Neural crest cell (in vitro differentiated cells): ENCODE results near the gene SQOR. TPM values are rescaled to one million over a fixed set of nuclear protein-coding genes. Genes with fewer than 3 reads are reported as not detected.

Source experiments
- DNase-seq: peaks from one replicate; pipeline ENCODE4 v3.0.0; 2021; ENCODE audit warnings: low read depth, mixed read lengths, low spot score
- H3K27ac Mint-ChIP-seq: one replicate; pipeline ENCODE4 v1.8.0; 2021; ENCODE audit warnings: mild to moderate bottlenecking, mixed read lengths; ENCODE audit not compliant: unreplicated experiment
- H3K27me3 Mint-ChIP-seq: 2 replicates; pipeline ENCODE4 v1.8.0; 2021; ENCODE audit warnings: low read depth, mild to moderate bottlenecking, mixed read lengths
- H3K36me3 Mint-ChIP-seq: 2 replicates; pipeline ENCODE4 v1.8.0; 2021; ENCODE audit warnings: low read depth, mild to moderate bottlenecking, mixed read lengths
- H3K4me1 Mint-ChIP-seq: 2 replicates; pipeline ENCODE4 v1.8.0; 2021; ENCODE audit warnings: mixed read lengths
- H3K4me3 Mint-ChIP-seq: one replicate; pipeline ENCODE4 v1.8.0; 2021; ENCODE audit warnings: mild to moderate bottlenecking, mixed read lengths
- H3K9me3 Mint-ChIP-seq: 2 replicates; pipeline ENCODE4 v1.8.0; 2021; ENCODE audit warnings: mixed read lengths
- CTCF ChIP-seq: fragments of 200-600 bp; sonication (generic); conservative IDR thresholded peaks from 2 replicates; pipeline ENCODE4 v1.5.0; 2021; ENCODE audit warnings: antibody characterized with exemption, mild to moderate bottlenecking
- long read RNA-seq: library from polyadenylated mRNA; unstranded; transcript quantifications from one replicate; pipeline ENCODE4 v2.0.0, GENCODE V29; 2020
- total RNA-seq: library from RNA; stranded (reverse); gene quantifications from 2 replicates; pipeline ENCODE4 v1.2.1, GENCODE V29; 2021

Gene SQOR
- 0.43 TPM in 1 of 2 replicates, not detected in the other for total RNA-seq
- long read RNA-seq, partial matches to known transcripts: 0 of 2 reads
- long read RNA-seq, other reads (novel, unspliced or antisense): 1 of 2 reads

- Mint-ChIP-seq H3K27ac (no peak within 1 kb of the TSS), H3K9me3 (no peaks in the 10 kb centered on the region), H3K27me3 (peaks cover 63% of the 10 kb centered on the region), H3K36me3 (no peaks in the 10 kb centered on the region), H3K4me1 (peaks cover 6% of the 10 kb centered on the region), H3K4me3 (peak within 1 kb of the TSS; percentile 82)
- TF ChIP-seq CTCF: no peak
- peak; percentile 38 for DNase-seq
These were observed at the start of gene SQOR for GRCh38 chr15:45634432-45635190. Gene SQOR (plus strand): TSS chr15:45635029. CDS start chr15:45658924, 23,895 bp downstream.

GRCh38 chr15:45585069-45585791, 49.6 kb upstream of the SQOR start:
- no peak overlapping the region for H3K27ac Mint-ChIP-seq
- H3K4me3 Mint-ChIP-seq: peak overlapping the region; percentile 100
- H3K9me3 Mint-ChIP-seq: no peaks in the 10 kb centered on the region
- DNase-seq: no peak
- TF ChIP-seq CTCF: no peak
- no peaks in the 10 kb centered on the region for H3K27me3 Mint-ChIP-seq
- H3K36me3 Mint-ChIP-seq: no peaks in the 10 kb centered on the region
- peaks cover 30% of the 10 kb centered on the region for H3K4me1 Mint-ChIP-seq

- no peak for TF ChIP-seq CTCF
- no peaks in the 10 kb centered on the region for H3K36me3 Mint-ChIP-seq
- DNase-seq: no peak
- peak overlapping the region; percentile 100 for H3K27ac Mint-ChIP-seq
- H3K27me3 Mint-ChIP-seq: no peaks in the 10 kb centered on the region
- H3K4me3 Mint-ChIP-seq: peak overlapping the region; percentile 100
- peaks cover 30% of the 10 kb centered on the region for H3K4me1 Mint-ChIP-seq
- no peaks in the 10 kb centered on the region for H3K9me3 Mint-ChIP-seq
These were observed 48.7 kb upstream of the SQOR start for GRCh38 chr15:45586125-45586524.

- H3K4me3 Mint-ChIP-seq: peak overlapping the region; percentile 100
- H3K36me3 Mint-ChIP-seq: no peaks in the 10 kb centered on the region
- no peaks in the 10 kb centered on the region for H3K9me3 Mint-ChIP-seq
- no peak for DNase-seq
- H3K27ac Mint-ChIP-seq: peak overlapping the region; percentile 100
- no peaks in the 10 kb centered on the region for H3K27me3 Mint-ChIP-seq
- no peak for TF ChIP-seq CTCF
- H3K4me1 Mint-ChIP-seq: peaks cover 30% of the 10 kb centered on the region
These were observed 48.2 kb upstream of the SQOR start for GRCh38 chr15:45586601-45587094.

GRCh38 chr15:45587095-45587862, 47.5 kb upstream of the SQOR start, which contains the start of gene BLOC1S6:
Gene BLOC1S6 (plus strand): TSS chr15:45587379. CDS start chr15:45587444, 65 bp downstream.
- no peaks in the 10 kb centered on the region for H3K9me3 Mint-ChIP-seq
- peak within 1 kb of the TSS; percentile 100 for H3K27ac Mint-ChIP-seq

More at GRCh38 chr15:45587095-45587862, 47.5 kb upstream of the SQOR start, which contains the start of gene BLOC1S6:
- no peak for TF ChIP-seq CTCF
- Mint-ChIP-seq H3K36me3 (no peaks in the 10 kb centered on the region), H3K4me1 (peaks cover 30% of the 10 kb centered on the region), H3K4me3 (peak within 1 kb of the TSS; percentile 100), H3K27me3 (no peaks in the 10 kb centered on the region)
- DNase-seq: peak; percentile 87
